Limb (tissue), 2 donors: ENCODE data around the gene POU2F3.

Experiments
- DNase-seq, 2 donors: peaks; one replicate each; pipeline ENCODE4 v3.0.0-alpha.2; 2016; ENCODE audit errors: extremely low spot score in 2 of 2

POU2F3 gene

DNA sequence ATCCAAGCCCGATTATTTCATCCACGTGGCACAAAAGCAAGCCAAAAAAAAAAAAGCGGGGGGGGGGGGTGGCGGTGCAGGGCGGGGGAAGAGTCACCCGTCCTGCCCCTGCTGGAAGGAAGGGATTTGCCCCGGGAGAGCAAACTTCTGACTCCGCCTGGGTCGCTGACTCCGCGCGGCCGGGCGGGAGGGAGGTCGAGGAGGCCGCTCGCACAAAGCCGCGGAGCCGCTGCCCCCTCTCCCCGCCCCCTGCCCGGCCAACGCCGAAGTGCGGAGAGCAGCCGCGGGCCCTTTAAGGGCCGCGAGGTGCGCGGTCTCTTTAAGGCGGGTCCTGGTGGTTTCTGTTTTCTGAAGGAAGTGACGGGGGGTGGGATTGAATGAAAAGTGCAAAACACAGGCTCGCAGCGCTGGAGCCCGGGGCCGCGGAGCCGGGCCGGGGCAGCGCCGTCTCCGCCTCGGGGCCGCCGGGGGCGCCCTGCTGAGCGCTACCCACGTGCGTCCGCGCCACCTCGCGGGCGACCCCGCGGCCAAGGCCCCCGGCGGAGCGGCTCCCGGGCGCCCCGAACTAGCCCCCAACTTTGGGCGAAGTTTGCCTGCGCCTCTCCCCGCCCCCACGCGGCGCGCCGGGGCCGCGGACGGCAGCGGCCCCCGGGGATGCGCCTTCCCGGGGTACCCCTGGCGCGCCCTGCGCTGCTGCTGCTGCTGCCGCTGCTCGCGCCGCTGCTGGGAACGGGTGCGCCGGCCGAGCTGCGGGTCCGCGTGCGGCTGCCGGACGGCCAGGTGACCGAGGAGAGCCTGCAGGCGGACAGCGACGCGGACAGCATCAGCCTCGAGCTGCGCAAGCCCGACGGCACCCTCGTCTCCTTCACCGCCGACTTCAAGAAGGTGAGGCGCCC, 29.1 kb upstream of the POU2F3 start, which contains the start of gene OAF:
Gene OAF, plus strand, starts transcription at position 407 of the 896 bp plus-strand sequence. Its CDS starts 248 bp downstream, at position 655.
- peak; percentile 86 to 91 for DNase-seq

DNA sequence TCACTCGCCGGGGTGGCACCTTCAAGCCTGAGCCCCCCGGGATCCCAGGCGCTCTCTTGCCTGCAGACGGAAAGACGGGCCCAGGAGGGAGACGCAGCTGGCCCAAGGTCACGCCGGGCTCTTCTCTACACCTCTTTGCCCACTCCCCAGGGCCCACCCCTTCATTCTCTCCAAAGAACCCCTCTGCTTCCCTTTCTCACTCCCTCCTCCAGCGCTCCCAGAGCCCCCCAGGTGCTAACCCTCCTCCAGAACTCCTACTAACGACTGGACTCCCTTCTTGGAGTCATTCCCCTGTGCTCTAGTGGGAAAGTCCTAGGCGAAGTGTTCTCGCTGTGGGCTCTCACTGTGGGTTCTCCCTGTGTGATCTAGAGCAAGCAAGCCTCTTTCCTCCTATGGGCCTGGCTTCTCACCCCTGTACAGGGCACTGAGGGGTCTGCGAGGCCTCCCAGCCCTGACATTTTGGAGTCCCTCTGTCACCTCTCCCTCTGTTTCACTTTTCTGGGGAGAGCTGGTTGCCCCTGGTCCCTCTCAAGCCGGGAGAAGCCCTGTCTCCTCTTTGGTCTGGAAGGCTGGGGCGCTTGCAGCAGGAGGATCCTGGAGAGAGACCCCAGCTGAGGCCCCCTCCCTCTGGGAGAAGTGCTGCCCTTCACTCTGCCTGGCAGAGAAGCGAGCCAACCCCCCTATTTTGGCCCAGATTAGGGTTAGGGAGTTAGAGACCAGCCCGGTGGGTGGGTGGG, 28.2 kb upstream of the POU2F3 start:
- no peak for DNase-seq

DNA sequence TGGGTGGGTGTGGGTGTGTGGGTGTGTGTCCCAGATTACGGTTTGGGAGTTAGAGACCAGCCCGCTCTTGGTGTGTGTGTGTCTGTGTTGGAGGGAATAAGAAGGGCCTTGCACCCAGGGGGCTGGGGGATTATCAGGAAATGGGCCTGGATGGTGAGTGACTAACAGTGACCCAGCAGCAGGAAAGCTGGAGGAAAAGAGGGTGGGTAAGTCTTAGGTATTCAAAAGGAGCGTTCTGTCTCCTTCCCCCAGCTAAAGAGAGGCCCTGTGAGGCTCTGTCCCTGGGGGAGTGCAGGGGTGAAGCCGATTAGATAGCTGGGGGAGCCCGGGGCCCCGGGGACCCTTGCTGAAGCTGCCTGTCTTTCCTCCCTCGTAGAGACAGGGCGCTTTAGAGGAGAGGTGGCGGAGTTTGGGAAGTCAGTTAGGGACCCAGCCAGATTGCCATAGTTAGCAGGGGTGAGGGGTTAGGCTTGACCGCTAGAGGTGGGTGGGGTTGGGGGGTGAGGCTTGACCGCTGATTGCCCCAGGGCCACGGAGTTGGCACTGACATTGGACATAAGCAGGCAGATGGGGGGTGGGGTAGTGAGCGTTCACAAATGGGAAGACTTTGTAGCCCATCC, 27.6 kb upstream of the POU2F3 start:
- no peak for DNase-seq

DNA sequence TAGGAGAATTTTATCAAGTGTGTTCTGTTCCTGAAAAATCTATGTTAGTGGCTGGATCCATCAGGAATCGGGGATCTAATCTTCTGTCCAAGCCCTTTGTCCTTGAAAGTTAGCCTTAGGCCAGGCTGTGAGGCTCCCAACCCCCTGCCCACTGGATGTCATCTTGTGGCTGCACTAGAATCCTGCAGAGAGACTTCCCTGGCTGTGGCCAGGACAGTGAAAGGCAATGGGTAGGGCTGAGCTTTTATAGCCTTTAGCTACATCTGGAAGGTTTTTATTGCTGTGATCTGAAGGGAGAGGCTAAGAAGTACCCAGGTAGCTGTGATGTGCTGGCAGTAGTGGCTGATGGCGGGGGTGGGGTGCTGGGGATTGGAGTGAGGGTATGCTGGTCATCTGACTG, 27.0 kb upstream of the POU2F3 start:
- no peak for DNase-seq

DNA sequence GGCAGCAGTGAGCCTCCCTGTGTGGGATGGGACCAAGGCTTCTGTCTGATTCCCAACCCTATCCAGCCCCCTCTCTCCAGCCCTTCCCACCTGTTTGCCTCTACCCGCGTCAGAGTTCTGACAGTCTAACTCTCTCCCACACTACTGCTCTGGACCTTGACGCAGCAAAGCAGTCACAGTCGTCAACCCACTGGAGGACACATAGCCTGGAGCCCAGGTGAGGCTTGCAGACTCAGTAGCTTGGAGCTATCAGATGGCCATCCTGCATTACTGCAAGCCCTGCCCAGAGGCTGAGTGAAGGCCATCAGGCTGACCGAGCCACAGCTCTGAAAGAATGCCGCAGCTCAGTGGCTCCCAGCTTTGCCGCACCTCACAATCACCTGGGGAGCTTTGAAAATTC, 25.4 kb upstream of the POU2F3 start:
- DNase-seq: no peak

DNA sequence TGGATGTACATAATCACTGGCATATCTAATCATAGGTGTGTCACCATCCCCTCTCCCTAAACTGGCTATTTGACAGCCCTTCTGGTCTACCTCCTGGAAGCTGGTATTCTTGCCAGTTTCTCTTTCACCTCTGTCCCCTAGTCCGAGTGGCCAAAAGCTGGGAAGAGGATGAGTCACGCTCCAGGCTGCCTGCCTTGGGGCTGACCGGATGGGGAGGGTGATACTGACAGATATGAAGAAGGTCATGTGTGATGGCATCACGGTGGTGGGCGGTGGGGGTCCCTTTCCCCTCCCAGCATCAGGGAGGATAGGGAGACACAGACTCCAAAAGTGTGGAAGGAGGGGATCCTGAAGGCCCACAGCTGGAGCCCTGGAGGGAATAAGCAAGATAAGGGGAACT, 24.3 kb upstream of the POU2F3 start:
- DNase-seq: no peak

DNA sequence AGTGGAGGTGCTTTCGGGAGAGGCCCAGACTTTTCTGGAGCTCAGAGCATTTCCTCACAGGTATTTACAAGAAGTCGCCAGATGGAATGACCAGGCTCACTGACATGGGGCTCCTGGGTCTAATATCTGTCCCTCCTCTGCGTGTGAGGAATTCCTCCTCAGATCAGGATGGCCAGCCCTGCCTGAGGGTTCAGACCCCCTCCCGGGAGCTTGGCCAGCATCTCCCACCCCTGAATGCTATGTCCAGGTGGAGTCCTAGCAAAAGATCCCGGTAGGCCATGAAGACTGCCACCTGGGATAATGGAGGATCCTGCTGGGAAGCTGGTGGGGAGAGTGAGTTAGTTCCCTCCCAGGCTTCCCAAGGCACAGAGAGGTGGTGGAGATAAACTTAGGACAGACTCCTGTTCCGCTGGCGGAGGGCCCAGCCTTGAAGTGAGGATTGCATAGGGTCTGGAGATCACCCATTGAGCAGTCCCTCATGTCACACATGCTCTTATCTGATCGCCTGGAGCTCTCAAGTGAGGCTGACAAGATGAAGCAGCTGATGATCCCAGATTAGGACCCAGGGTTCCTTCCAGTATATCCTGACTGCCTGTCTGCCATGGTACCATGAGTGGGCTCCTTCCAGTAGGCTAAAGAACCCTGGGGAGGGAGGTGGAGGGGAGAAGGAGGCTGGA, 23.4 kb upstream of the POU2F3 start:
- no peak for DNase-seq

DNA sequence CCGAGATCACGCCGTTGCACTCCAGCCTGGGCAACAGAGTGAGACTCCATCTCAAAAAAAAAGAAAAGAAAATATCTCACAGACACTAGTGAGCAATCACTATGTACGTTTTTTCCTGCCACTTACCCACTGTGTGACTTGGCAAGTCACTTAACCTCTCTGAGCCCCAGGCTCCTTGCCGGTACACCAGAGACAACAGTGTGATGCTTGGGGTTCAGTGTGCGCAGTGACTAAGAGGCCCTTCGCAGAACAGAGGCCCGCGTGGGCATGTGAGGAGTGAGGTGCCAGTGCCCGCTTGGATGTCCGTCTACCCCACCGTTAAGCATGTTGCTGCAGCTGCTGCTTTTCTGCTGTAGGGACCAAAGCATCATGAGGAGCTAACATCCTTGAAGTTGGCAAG, 22.4 kb upstream of the POU2F3 start:
- DNase-seq: no peak

DNA sequence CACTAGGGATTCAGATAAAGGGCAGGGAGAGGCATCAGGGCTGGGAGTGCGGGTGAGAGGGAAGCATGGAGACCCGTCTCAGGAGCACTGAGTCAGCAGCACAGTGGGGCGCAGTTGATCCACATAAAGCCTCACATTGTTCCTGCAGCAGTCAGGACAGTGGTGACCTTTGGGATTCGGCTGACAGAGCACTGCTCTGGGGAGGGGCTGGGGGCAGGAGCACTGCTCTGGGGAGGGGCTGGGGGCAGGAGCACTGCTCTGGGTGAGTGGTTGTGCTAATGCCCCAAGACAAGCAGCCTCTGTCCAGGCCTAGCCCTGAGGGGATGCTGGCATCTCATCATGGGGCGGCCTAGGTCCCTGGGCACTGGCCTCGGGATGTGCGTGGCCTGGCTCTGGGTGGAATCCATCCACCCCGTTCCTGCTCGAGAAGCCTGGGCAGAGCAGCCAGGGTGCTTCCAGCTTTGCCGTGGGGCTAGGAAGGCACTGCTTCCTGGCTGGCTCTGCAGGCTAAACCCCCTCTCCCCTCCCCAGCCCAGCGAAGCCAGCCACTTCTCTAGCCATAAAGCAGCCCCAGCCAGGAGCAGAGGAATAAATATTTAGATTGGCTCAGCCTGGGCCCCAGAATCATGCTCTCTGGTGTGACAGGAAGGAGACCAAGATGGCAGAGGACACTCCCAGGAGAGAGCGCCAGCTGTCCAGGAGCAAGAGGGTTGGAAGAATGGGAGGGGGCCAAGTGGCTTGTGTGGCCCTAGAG, 21.8 kb upstream of the POU2F3 start:
- DNase-seq: no peak

DNA sequence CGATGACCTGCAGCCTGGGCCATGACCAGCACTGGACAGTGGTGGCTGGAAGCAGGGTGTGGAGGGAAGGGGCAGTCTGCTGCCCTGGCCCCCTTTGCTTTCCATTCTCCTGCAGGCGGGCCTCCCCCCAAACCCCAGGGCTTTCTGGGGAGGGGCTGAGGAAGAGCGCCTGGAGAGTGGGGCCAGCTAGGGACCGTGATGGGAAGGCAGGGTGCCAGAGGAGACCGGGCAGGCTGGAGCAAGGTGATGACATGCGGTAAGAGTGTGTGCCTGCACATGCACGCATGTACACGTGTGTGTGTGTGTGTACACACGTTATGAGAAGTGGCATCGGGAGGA, 21.3 kb upstream of the POU2F3 start:
- DNase-seq: no peak

DNA sequence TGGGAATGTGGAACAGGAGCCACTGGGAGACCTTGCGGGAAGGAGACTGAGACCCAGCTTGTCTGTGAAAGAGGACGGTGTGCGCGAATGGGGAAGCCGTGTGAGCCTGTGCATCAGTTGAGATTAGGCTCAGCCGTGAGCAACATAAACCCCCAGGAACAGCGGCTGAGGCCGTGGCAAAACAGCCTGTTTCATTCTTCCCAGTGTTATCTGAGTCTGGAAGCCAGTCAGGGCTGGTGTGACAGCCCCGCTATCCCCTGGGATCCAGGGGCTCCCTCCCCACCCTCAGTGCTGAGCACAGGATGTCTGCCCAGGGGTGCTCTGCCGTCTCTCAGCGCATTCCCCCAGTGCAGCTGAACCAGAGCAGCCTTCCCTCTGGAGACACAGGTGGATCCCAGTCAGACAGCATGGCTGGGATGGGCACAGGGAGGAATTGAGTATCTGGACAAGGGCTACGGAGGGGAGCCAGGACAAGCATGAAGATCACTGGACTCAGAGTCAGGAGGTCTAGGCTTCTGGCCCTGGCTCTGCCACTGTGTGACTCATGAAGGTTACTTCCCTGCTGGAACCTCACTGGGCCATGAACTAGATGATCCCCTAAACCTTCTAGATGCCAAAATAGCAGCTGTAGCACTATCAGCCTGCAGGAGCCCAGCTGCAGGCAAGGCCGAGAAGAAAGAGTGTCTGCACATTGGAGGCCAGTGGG, 20.6 kb upstream of the POU2F3 start:
- no peak for DNase-seq

DNA sequence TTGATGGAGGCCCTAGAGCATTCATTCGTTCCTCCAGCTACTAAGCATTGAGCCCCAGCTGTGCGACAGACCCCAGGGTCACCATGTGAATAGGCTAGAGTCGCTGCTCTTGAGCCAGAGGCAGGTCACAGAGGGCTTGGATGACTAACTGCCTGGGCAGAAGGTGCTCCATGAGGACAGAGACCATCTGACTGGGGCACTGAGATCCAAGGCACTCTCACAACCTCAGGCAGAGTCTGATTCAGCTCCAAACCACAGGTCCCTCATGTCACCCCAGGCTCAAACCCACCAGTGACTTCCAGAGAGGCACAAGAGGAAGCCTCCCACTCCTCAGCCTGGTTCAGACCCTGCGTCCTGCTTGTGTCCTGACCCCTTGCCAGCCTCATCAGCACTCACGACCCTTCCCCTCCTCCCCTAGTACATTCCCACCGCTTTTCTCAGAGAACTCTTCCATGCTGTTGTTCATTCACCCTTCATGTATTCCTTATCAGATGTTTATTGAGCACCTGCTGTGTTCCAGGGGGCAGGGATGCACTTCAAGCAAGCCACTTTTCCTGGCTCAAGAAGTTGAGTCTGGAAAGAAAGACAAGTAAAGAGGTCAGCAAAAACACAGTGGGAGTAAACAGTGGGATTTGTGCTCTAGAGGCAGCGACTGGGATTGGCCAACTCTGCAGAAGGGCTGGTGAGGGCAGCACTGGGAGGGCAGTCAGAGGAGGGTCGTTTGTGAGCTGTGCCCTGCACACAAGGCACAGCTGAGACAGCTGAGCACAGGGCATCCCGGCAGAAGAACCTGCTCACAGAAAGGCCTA, 19.8 kb upstream of the POU2F3 start:
- DNase-seq: no peak

DNA sequence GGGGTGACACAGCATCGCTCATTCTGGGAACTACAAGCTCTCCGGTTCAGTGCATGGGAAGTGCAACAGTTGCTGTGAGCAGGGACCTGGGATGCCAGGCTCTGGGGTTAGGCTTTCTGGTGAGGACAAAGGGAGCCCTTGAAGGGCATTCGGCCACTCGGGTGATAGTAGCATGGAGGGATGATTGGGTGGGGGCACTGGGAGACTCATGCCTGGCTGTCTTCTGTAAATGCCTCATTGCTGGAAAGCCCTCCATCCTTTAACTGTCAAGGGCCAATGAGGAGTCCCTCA, 19.2 kb upstream of the POU2F3 start:
- no peak for DNase-seq

DNA sequence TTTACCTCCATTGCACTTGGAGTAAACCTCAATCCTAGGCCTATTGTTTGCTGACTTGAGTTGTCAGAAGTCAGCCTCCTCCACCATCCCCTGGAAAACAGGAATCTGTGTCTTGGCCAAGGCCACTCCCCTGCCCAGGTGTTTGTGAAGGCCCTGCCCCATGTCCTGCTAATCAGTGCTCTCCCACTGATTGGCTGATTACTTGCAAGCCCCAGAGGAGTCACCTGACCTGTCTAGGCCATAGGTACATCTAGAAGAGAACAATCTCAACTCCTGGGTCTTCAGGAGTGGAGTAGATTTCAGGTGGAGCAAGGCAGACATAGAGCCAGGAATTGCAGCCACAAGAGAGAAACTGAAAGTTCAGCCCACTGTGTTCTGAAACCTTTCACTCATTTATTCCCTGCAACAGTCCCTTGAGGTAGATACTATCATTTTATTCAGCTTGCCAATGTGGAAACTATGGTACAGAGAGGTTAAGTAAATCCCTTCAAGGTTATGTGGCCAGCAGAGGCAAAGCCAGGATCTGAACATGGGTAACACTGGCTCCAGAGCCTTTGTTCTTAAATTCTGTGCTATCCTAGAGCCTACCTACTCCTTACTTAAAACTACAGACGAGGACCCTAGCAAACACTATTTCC, 18.7 kb upstream of the POU2F3 start:
- DNase-seq: no peak

DNA sequence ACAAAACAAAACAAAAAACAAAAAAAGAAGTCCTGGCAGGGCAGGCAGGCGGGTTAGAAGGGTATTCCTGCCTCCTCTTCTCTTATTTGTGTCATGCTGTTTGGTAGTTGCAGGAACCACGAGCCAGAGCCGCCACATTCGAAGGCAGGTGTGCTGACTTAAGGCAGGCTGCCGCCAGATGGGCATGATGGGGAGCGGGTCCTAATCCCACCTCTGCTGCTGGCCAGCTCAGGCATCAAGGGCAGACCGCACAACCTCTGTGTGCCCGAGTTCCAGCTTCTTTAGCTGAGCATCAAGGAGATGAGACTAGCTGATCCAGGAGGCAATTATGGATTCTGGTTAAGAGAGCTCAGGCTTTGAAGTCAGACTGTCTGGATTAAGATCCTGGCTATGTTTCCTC, 17.0 kb upstream of the POU2F3 start:
- no peak for DNase-seq

DNA sequence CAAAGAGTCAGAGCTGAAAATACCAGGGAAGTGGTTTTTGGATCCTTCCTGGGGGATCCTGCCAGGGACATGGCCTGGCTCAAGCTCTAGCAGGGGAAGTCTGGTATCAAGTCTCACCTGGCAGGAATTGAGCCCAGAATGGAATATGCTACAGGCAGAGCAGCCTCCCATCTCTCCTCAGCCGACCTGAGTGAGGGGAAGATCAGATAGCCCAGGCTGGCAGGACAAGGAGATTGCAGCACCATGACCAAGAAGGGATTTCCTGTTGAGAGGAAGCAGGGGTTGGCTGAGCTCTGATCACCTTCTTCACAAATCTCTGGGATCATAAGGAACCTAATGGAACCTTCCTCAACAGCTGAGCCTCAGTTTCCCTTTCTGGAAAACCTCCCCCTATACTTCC, 16.1 kb upstream of the POU2F3 start:
- no peak for DNase-seq

DNA sequence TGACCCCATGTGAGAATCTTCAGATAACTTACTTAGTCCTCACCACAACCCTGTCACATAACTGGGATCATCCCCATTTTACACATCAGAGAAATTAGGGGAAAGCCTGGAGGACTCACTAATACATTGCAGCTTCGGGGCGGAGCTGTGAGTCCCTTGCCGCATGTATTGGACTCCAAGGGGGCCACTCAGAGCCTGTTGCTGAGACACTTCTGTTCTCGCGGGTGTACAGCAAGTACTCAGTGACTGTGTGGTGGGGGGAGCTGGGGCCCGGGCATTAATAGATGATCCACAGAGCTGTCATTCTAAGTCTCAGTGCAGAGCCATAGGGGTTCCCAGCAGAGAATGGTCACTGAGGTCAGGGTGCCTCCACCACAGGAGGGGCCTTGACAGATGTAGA, 15.6 kb upstream of the POU2F3 start:
- DNase-seq: no peak

DNA sequence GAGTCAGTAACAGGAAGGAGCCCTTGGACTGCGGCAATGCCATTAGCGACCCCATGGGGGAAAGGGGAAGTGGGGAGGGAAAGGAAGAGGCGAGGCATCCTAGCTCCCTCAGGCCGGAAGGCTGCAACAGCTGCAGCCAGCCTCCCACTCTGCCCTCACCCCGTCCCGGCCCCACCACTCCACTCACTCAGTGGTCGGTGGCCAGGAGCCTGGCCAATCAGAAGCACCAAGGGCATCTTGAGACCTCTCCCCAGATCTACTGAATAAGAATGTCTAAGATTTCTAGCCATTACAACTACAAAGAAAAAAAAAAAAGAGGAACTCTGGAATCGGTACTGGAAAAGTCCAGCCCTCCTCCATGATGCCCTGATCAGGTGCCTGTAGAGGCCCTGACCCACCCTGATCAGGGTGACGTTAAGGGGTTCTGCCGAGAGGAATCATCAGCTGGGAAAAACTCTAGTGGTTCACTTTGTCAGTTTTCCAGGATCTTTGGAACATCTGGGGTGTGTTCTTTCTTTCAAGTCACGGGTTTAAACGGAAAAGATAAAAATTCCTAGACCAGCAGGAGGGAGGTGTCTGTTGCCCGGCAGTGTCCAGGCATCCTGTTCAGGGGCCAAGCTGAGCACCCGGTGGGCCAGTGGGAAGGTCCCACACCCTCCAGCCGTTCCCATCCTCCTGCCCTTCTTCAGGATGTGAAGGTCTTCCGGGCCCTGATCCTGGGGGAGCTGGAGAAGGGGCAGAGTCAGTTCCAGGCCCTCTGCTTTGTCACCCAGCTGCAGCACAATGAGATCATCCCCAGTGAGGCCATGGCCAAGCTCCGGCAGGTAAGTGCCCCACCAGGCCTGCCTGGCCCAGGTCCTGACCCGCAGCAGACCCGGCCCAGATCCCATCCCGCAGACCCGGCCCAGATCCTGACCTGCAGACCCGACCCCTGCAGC, 14.7 kb upstream of the POU2F3 start:
- DNase-seq: peak in 1 of 2 donors; percentile 53
